Esophagus squamous epithelium (tissue), 5 donors: ENCODE data around the gene EEF1B2. TPM values are rescaled to one million over a fixed set of nuclear protein-coding genes. Genes with fewer than 3 reads are reported as not detected.
"Not testable (repeated sequence)": the region's sequence is repeated elsewhere in the genome, so short reads cannot be mapped to it uniquely, and the experiment has no call there.

ENCODE experiments used
- DNase-seq: peaks from one replicate; lab custom pipeline; 2025; lab: John Stamatoyannopoulos, UW
- H3K27ac ChIP-seq, 4 donors: fragments of 200-600 bp; sonication (generic); one replicate each; pipeline ENCODE4 v1.5.1; 2016 to 2019; ENCODE audit warnings: mild to moderate bottlenecking in 1 of 4
- H3K27me3 ChIP-seq, 4 donors: fragments of 200-600 bp; sonication (generic); 1 replicate in 3 of 4; 2 replicates in 1 of 4; pipeline versions ENCODE4 v1.5.1 to v1.6.0; 2017 to 2021; ENCODE audit warnings: antibody characterized with exemption in 1 of 4
- H3K36me3 ChIP-seq, 3 donors: fragments of 200-600 bp; sonication (generic); one replicate each; pipeline ENCODE4 v1.5.1; 2016 to 2019
- H3K4me1 ChIP-seq, 3 donors: fragments of 200-600 bp; sonication (generic); one replicate each; pipeline ENCODE4 v1.5.1; 2017 to 2019
- H3K4me3 ChIP-seq, 4 donors: fragments of 200-600 bp; sonication (generic); 1 replicate in 3 of 4; 2 replicates in 1 of 4; pipeline ENCODE4 v1.5.1; 2016 to 2019; ENCODE audit warnings: mild to moderate bottlenecking in 2 of 4, moderate library complexity in 1 of 4
- H3K9me3 ChIP-seq, 3 donors: fragments of 200-600 bp; sonication (generic); one replicate each; pipeline ENCODE4 v1.5.1; 2016 to 2019
- POLR2A ChIP-seq, 4 donors: fragments of 450-650 bp; IDR thresholded peaks; one replicate each; pipeline ENCODE4 v1.6.1; 2017; ENCODE audit warnings: antibody characterized with exemption in 4 of 4, mild to moderate bottlenecking in 4 of 4, moderate library complexity in 3 of 4
- WGBS, 2 donors: methylation state at CpG; one replicate each; pipeline ENCODE4 v1.1.5; 2018; 5-methylcytosine and 5-hydroxymethylcytosine counted together
- intact Hi-C: fragments of 100-400 bp; cut with DNase I; formaldehyde crosslinking; loops from one replicate; pipeline ENCODE4 v1.15.0; 2022
- total RNA-seq, 4 donors: library from RNA; depleted of rRNA; stranded (reverse); fragments of >200 nt; gene quantifications; one replicate each; pipeline ENCODE4 v1.1.0, GENCODE V29; 2016
- TF ChIP-seq, protein P1 (sequence below), 6 experiments: fragments of 450-650 bp in 4 of 6; fragments of 200-600 bp in 2 of 6; sonication (generic) in 2 of 6; IDR thresholded peaks; one replicate each; pipeline ENCODE4 v1.5.1; 2016 to 2019; ENCODE audit warnings: antibody characterized with exemption in 6 of 6, mild to moderate bottlenecking in 4 of 6, moderate library complexity in 4 of 6
- donor health status: DM: yes; HTN: yes; CAD: no.

EEF1B2 gene
- total RNA-seq, 4 donors from 2014 or later: 243 to 631 (median 564) TPM

DNA sequence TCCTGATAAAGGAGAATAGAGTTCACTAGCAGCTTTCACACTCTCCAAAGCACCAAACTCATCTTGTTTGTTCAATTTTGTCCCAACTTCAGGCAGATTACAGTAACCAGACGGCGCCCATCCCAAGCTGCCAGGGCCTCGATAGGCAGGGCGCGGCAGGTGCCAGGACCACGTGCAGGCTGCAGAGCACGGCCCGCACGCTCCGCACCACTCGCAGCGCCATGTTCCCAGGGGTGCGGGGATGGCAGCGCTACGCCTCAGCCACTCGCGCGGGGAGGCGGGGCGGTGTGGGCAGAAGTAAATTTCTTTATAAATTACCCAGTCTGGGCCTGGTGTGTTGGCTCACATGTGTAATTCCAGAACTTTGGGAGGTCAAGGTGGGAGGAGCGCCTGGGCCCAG lies 43.4 kb upstream of the EEF1B2 start:
- Histone ChIP-seq H3K27me3 (no peaks in the 10 kb centered on the region), H3K9me3 (peaks cover 0 to 10% (median 0%) of the 10 kb centered on the region in 3 donors), H3K4me1 (no peaks in the 10 kb centered on the region), H3K27ac (no peak overlapping the region), H3K4me3 (no peak overlapping the region), H3K36me3 (peaks cover under 1 to 72% (median 4%) of the 10 kb centered on the region in 3 donors)
- DNase-seq: no peak
- intact Hi-C loops: no loop called here
- 90 to 100% methylated on average over 2 to 4 of the region's 21 CpGs for WGBS, 2 donors
- TF ChIP-seq, protein P1, sequence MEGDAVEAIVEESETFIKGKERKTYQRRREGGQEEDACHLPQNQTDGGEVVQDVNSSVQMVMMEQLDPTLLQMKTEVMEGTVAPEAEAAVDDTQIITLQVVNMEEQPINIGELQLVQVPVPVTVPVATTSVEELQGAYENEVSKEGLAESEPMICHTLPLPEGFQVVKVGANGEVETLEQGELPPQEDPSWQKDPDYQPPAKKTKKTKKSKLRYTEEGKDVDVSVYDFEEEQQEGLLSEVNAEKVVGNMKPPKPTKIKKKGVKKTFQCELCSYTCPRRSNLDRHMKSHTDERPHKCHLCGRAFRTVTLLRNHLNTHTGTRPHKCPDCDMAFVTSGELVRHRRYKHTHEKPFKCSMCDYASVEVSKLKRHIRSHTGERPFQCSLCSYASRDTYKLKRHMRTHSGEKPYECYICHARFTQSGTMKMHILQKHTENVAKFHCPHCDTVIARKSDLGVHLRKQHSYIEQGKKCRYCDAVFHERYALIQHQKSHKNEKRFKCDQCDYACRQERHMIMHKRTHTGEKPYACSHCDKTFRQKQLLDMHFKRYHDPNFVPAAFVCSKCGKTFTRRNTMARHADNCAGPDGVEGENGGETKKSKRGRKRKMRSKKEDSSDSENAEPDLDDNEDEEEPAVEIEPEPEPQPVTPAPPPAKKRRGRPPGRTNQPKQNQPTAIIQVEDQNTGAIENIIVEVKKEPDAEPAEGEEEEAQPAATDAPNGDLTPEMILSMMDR (IDR thresholded peaks at IDR 0.05): no peak

DNA sequence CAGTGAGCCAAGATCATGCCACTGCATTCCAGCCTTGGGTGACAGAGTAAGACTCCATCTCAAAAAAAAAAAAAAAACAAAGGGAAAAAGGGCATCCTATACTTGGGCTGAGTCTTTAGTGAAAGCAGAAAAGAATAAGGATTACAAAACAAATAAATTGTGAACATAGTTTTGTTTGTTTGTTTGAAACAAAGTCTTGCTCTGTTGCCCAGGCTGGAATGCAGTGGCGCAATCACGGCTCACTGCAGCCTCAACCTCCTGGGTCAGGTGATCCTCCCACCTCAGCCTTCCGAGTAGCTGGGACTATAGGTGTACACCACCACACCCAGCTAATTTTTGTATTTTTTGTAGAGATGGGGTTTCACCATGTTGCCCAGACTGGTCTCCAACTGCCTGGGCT lies 37.1 kb upstream of the EEF1B2 start:
- 93 to 96% methylated on average over 3 of the region's 3 CpGs for WGBS, 2 donors
- H3K27me3 ChIP-seq, H3K4me3 ChIP-seq, H3K27ac ChIP-seq, intact Hi-C loops, H3K4me1 ChIP-seq, DNase-seq: not testable (repeated sequence)
- Histone ChIP-seq H3K36me3 (peaks cover 12 to 100% (median 30%) of the 10 kb centered on the region in 3 donors), H3K9me3 (peaks cover 0 to 11% (median 0%) of the 10 kb centered on the region in 3 donors)

DNA sequence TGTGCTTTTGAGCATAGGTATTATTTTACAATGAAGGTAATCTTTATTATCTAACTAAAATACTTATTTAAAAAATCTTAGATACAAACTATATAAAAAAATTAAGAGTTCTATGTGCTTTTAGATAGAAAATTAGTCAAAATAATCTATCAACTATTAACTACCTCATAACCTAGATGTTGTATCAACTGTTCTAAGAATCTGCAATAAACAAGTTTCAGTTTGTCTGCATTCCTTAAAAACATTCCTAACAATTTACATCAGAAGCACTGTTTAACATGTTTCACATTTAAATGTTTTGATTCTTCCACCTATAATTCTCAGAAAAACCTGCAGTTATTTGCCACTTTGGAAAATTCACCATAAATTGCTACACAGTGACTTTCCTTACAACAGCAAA lies 33.8 kb upstream of the EEF1B2 start:
- Histone ChIP-seq H3K36me3 (peaks cover 12 to 100% (median 51%) of the 10 kb centered on the region in 3 donors), H3K4me1 (no peaks in the 10 kb centered on the region), H3K9me3 (peaks cover 0 to 4% (median 0%) of the 10 kb centered on the region in 3 donors), H3K4me3 (no peak overlapping the region), H3K27ac (no peak overlapping the region), H3K27me3 (no peaks in the 10 kb centered on the region)
- TF ChIP-seq POLR2A (IDR thresholded peaks at IDR 0.05): no peak
- TF ChIP-seq, protein P1 (IDR thresholded peaks at IDR 0.05): no peak
- no peak for DNase-seq
- intact Hi-C loops: no loop called here

DNA sequence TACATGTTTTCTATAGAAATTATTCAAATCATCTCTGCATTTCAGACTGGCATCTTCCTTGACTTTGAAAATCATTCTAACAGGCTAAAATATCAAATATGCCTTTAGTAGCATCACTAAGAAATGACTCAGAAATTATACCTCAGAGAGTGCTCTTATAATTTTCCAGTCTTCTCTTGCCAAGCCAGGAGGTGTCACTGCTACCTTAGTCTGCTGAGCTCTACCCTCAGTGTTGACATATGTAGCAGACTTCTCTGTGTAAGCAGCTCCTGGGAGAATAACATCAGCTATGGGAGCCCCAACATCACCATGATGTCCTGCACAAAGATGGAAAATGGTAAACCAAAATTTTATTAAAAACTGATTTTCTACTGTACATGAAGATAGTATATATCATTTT lies 32.0 kb upstream of the EEF1B2 start:
- TF ChIP-seq, protein P1 (IDR thresholded peaks at IDR 0.05): no peak
- no peak for TF ChIP-seq POLR2A (IDR thresholded peaks at IDR 0.05)
- Histone ChIP-seq H3K27ac (no peak overlapping the region), H3K4me3 (no peak overlapping the region), H3K36me3 (peaks cover 0 to 100% (median 53%) of the 10 kb centered on the region in 3 donors), H3K27me3 (no peaks in the 10 kb centered on the region), H3K4me1 (no peaks in the 10 kb centered on the region), H3K9me3 (no peaks in the 10 kb centered on the region)
- no peak for DNase-seq
- intact Hi-C loops: no loop called here

DNA sequence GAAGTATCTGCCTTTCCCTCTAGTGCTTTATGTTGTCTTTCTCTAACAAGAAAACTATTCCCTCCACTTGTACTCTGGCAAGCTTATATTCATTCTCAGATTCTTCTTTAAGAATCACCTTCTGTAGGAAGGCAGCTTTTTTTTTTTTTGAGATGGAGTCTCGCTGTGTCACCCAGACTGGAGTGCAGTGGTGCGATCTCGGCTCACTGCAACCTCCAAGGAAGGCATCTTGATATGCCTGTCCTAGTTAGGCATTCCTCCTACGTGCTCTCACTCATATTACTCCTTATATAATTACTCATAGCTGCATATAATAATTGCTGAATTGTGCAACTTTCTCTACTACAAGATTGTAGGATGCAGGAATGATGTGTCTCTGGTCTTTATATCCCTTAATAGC lies 16.2 kb upstream of the EEF1B2 start:
- H3K9me3 ChIP-seq: no peaks in the 10 kb centered on the region
- H3K4me1 ChIP-seq: no peaks in the 10 kb centered on the region
- H3K27ac ChIP-seq: no peak overlapping the region
- 92 to 95% methylated on average over 4 of the region's 4 CpGs for WGBS, 2 donors
- no peaks in the 10 kb centered on the region for H3K27me3 ChIP-seq
- no peak for TF ChIP-seq POLR2A (IDR thresholded peaks at IDR 0.05)
- TF ChIP-seq, protein P1 (IDR thresholded peaks at IDR 0.05): no peak
- no peak for DNase-seq
- no peak overlapping the region for H3K4me3 ChIP-seq
- H3K36me3 ChIP-seq: peaks cover 3 to 100% (median 47%) of the 10 kb centered on the region in 3 donors
- intact Hi-C loops: no loop called here

DNA sequence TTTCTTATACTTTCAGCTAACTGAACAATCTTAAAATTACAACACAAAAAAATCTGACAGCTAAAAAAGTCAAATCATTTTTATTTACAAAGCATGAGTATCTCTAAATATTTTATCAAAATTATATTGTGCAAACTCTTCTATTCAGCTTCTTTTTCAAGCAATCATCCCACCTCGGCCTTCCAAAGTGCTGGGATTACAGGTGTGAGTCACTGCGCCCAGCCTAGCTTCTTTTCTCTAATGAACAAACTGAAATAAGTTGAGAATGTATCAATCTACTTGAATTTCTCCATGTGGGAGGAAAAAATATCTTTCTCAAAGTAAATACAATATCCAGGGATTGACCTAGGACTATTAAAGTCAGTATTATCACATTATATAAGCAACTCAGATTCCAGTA lies 15.3 kb upstream of the EEF1B2 start:
- 75 to 91% methylated on average over 2 of the region's 2 CpGs for whole genome bisulfite sequencing, 2 donors
- peaks cover 3 to 100% (median 48%) of the 10 kb centered on the region in 3 donors for H3K36me3 ChIP-seq
- H3K4me1 ChIP-seq: no peaks in the 10 kb centered on the region
- intact Hi-C loops: no loop called here
- H3K9me3 ChIP-seq: no peaks in the 10 kb centered on the region
- H3K4me3 ChIP-seq: no peak overlapping the region
- H3K27ac ChIP-seq: no peak overlapping the region
- H3K27me3 ChIP-seq: no peaks in the 10 kb centered on the region
- DNase-seq: no peak
- TF ChIP-seq POLR2A (IDR thresholded peaks at IDR 0.05): no peak
- TF ChIP-seq, protein P1 (IDR thresholded peaks at IDR 0.05): no peak
